Neural cell (in vitro differentiated cells): ENCODE results near the gene SPTLC2. TPM values are rescaled to one million over a fixed set of nuclear protein-coding genes. Genes with fewer than 3 reads are reported as not detected.

ENCODE experiments used
- H2AFZ ChIP-seq: fragments of 200-600, 300-800 bp; sonication (generic), shearing (Covaris generic); 2 replicates; pipeline ENCODE4 v1.6.0; 2014; ENCODE audit warnings: low read depth, mild to moderate bottlenecking, antibody characterized with exemption, low read length, moderate library complexity
- H3F3A ChIP-seq: fragments of 200-600 bp; shearing (Covaris generic); 2 replicates; pipeline ENCODE4 v1.6.1; 2016; ENCODE audit warnings: mild to moderate bottlenecking, moderate library complexity, mixed read lengths, antibody characterized with exemption, low read length; ENCODE audit not compliant: insufficient read depth, poor library complexity, severe bottlenecking
- H3K27ac ChIP-seq: fragments of 200-600, 300-800 bp; sonication (generic), shearing (Covaris generic); 2 replicates; pipeline ENCODE4 v1.5.1; 2014; ENCODE audit warnings: mild to moderate bottlenecking, low read length, moderate library complexity
- H3K27me3 ChIP-seq: fragments of 300-800, 200-600 bp; sonication (generic), shearing (Covaris generic); 2 replicates; pipeline ENCODE4 v1.6.0; 2014; ENCODE audit warnings: mild to moderate bottlenecking, low read depth, low read length, moderate library complexity; ENCODE audit not compliant: insufficient read depth
- H3K36me3 ChIP-seq: fragments of 300-800, 200-600 bp; sonication (generic), shearing (Covaris generic); 2 replicates; pipeline ENCODE4 v1.5.1; 2014; ENCODE audit warnings: mild to moderate bottlenecking, antibody characterized with exemption, low read length, moderate library complexity; ENCODE audit not compliant: insufficient read depth
- H3K4me2 ChIP-seq: fragments of 300-800, 200-600 bp; sonication (generic), shearing (Covaris generic); 2 replicates; pipeline ENCODE4 v1.6.0; 2014; ENCODE audit warnings: mild to moderate bottlenecking, low read length
- H3K4me3 ChIP-seq: fragments of 300-800, 200-600 bp; sonication (generic), shearing (Covaris generic); 2 replicates; pipeline ENCODE4 v1.5.1; 2014; ENCODE audit warnings: mild to moderate bottlenecking, low read length, moderate library complexity
- H3K79me2 ChIP-seq: fragments of 200-600 bp; shearing (Covaris generic); replicated peaks from 2 replicates; pipeline ENCODE4 v1.6.0; 2014; ENCODE audit warnings: mild to moderate bottlenecking, low read length, moderate library complexity; ENCODE audit not compliant: insufficient read depth
- H3K9ac ChIP-seq: fragments of 300-800, 200-600 bp; sonication (generic), shearing (Covaris generic); 2 replicates; pipeline ENCODE4 v1.6.1; 2016; ENCODE audit warnings: mild to moderate bottlenecking, low read length, mixed read lengths
- H3K9me2 ChIP-seq: fragments of 200-600 bp; shearing (Covaris generic); 2 replicates; pipeline ENCODE4 v1.6.1; 2016; ENCODE audit warnings: mild to moderate bottlenecking, low read length, mixed read lengths; ENCODE audit not compliant: insufficient read depth
- H3K9me3 ChIP-seq: fragments of 200-600, 300-800 bp; sonication (generic), shearing (Covaris generic); 2 replicates; pipeline ENCODE4 v1.6.1; 2016; ENCODE audit warnings: mild to moderate bottlenecking, mixed run types, low read length, moderate library complexity, mixed read lengths
- H4K20me1 ChIP-seq: fragments of 200-600 bp; shearing (Covaris generic); 2 replicates; pipeline ENCODE4 v1.6.1; 2016; ENCODE audit warnings: mild to moderate bottlenecking, mixed run types; ENCODE audit not compliant: insufficient read depth
- CTCF ChIP-seq: fragments of 450-650 bp; IDR thresholded peaks from 2 replicates; pipeline ENCODE4 v1.5.1; 2014; ENCODE audit warnings: antibody characterized with exemption, mild to moderate bottlenecking, moderate library complexity; ENCODE audit not compliant: poor library complexity, severe bottlenecking
- EP300 ChIP-seq: fragments of 450-650 bp; conservative IDR thresholded peaks from 2 replicates; pipeline ENCODE4 v1.6.1; 2014; ENCODE audit warnings: antibody characterized with exemption, mild to moderate bottlenecking, moderate library complexity; ENCODE audit not compliant: poor library complexity, severe bottlenecking
- EZH2 ChIP-seq: fragments of 200-600, 300-800 bp; shearing (Covaris generic), sonication (generic); IDR thresholded peaks from 2 replicates; pipeline ENCODE4 v1.6.1; 2014; ENCODE audit warnings: antibody characterized with exemption, low read length, borderline replicate concordance, mild to moderate bottlenecking; ENCODE audit not compliant: insufficient read depth, poor library complexity, severe bottlenecking
- POLR2AphosphoS5 ChIP-seq: IDR thresholded peaks from 2 replicates; pipeline ENCODE4 v1.6.1; 2012
- RAD21 ChIP-seq: fragments of 450-650 bp; conservative IDR thresholded peaks from 2 replicates; pipeline ENCODE4 v1.6.1; 2014; ENCODE audit warnings: antibody characterized with exemption, mild to moderate bottlenecking, moderate library complexity
- REST ChIP-seq: IDR thresholded peaks from 2 replicates; pipeline ENCODE4 v1.6.1; 2012; ENCODE audit warnings: borderline replicate concordance
- SMC3 ChIP-seq: fragments of 450-650 bp; conservative IDR thresholded peaks from 2 replicates; pipeline ENCODE4 v1.6.1; 2014; ENCODE audit warnings: antibody characterized with exemption, mild to moderate bottlenecking, moderate library complexity; ENCODE audit not compliant: poor library complexity
- TAF1 ChIP-seq: IDR thresholded peaks from 2 replicates; pipeline ENCODE4 v1.6.1; 2012; ENCODE audit warnings: low read depth
- polyA plus RNA-seq: library from polyadenylated mRNA; depleted of rRNA; stranded (reverse); fragments of >200 nt; gene quantifications from 2 replicates; pipeline ENCODE4 v1.2.3, GENCODE V29; 2014

The SPTLC2 gene
- polyA plus RNA-seq, 1 donor from 2014 or later = 15.1 TPM

- Histone ChIP-seq H3K9me3 (no peaks in the 10 kb centered on the region), H4K20me1 (no peaks in the 10 kb centered on the region), H3K9me2 (no peaks in the 10 kb centered on the region), H3K27me3 (no peaks in the 10 kb centered on the region), H3K4me2 (no peak overlapping the region), H3K79me2 (peaks cover 22% of the 10 kb centered on the region), H3F3A (no peaks in the 10 kb centered on the region), H3K4me3 (no peak overlapping the region), H3K36me3 (no peaks in the 10 kb centered on the region), H2AFZ (no peak overlapping the region), H3K9ac (no peak overlapping the region), H3K27ac (no peak overlapping the region)
- TF ChIP-seq REST (no peak), EZH2 (no peak), TAF1 (no peak), RAD21 (no peak), POLR2AphosphoS5 (no peak), EP300 (no peak), SMC3 (no peak)
These were observed 5.9 kb downstream of the SPTLC2 start for GRCh38 chr14:77610553-77610952.

GRCh38 chr14:77609922-77610321, 6.5 kb downstream of the SPTLC2 start:
- no peaks in the 10 kb centered on the region for H3F3A ChIP-seq
- H4K20me1 ChIP-seq = no peaks in the 10 kb centered on the region
- TF ChIP-seq REST = no peak
- TF ChIP-seq TAF1 = no peak
- no peak for TF ChIP-seq CTCF
- no peak for TF ChIP-seq EP300
- no peaks in the 10 kb centered on the region for H3K27me3 ChIP-seq
- H3K4me3 ChIP-seq = no peak overlapping the region
- H2AFZ ChIP-seq = no peak overlapping the region
- no peak overlapping the region for H3K4me2 ChIP-seq
- H3K9me3 ChIP-seq = no peaks in the 10 kb centered on the region
- no peak overlapping the region for H3K27ac ChIP-seq
- no peak overlapping the region for H3K9ac ChIP-seq
- no peaks in the 10 kb centered on the region for H3K36me3 ChIP-seq
- peaks cover 21% of the 10 kb centered on the region for H3K79me2 ChIP-seq
- no peaks in the 10 kb centered on the region for H3K9me2 ChIP-seq
